ENCODE results near the gene GBP5.
A peak's percentile ranks its signal among the peaks of the same experiment; 100 is the strongest.
"Not testable (repeated sequence)": the region's sequence is repeated elsewhere in the genome, so short reads cannot be mapped to it uniquely, and the experiment has no call there.

GBP5 gene, protein sequence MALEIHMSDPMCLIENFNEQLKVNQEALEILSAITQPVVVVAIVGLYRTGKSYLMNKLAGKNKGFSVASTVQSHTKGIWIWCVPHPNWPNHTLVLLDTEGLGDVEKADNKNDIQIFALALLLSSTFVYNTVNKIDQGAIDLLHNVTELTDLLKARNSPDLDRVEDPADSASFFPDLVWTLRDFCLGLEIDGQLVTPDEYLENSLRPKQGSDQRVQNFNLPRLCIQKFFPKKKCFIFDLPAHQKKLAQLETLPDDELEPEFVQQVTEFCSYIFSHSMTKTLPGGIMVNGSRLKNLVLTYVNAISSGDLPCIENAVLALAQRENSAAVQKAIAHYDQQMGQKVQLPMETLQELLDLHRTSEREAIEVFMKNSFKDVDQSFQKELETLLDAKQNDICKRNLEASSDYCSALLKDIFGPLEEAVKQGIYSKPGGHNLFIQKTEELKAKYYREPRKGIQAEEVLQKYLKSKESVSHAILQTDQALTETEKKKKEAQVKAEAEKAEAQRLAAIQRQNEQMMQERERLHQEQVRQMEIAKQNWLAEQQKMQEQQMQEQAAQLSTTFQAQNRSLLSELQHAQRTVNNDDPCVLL

DNA sequence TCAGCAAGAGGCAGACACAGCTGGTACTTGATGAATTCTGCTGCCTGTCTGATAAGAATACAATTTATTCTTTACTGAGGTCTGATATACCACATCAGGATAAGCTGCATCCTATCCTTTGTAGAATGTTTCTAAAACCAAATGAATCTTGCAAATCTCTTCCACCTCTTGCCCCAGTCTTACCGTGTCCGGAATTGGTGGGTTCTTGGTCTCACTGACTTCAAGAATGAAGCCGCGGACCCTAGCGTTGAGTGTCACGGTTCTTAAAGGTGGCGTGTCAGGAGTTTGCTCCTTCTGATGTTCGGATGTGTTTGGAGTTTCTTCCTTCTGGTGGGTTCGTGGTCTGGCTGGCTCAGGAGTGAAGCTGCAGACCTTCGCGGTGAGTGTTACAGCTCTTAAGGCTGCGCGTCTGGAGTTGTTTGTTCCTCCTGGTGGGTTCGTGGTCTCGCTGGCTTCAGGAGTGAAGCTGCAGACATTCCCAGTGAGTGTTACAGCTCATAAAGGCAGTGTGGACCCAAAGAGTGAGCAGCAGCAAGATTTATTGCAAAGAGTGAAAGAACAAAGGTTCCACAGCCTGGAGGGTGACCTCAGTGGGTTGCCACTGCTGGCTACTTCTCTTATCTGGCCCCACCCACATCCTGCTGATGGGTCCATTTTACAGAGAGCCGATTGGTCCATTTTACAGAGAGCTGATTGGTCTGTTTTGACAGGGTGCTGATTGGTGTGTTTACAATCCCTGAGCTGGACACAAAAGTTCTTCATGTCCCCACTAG is at the start of gene GBP5:
Gene GBP5 (minus strand): TSS at position 592 of the 773 bp plus-strand sequence. CDS start 3,305 bp downstream, outside the sequence.
- in situ Hi-C loops (cut with HindIII; ENCODE audit: low pct_ligation_motif_present, low pct_unique_long_range_greater_than_20kb, low sequenced_read_pairs); DNase-seq: not testable (repeated sequence)

DNA sequence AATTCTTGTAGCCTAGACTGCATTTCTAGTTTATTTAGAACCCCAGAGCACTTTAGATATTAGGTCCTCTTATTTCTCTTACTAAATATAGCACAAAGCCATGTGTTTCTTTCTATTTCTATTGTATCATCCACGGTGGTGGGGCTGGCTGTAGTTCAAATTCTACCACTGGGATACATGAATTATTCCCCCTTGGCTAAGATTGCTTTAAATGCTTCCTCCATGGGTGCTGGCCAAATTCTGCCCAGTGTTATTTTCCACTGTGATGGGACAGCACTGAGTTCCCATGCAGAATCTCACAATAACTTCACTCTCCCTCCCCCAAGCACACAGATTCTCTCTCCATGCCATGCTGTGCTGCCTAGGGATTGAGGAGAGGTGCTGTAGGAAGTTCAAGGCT is 49.7 kb upstream of the GBP5 start:
- in situ Hi-C loops (cut with HindIII; ENCODE audit: low pct_ligation_motif_present, low pct_unique_long_range_greater_than_20kb, low sequenced_read_pairs), result no loop called here
- DNase-seq, result no peak

DNA sequence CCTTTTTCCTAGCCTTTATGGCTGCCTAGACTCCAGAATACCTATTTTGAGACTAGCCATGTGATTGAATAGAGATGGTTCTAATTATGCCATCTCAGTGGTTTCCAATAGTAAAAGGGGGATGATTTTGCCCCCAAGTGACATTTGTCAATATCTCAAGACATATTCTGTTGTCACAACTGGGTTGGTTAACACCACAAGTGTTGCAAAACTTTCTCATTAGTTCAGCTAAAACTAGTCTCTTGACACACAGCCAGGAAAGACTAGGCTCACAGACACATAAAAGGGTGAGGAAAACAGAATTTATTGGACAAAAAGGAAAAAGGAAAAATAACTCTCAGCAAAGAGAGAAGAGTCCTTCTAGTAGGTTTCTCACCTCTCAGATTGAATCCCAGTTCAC is 39.9 kb upstream of the GBP5 start:
- in situ Hi-C loops (cut with HindIII; ENCODE audit: low pct_ligation_motif_present, low pct_unique_long_range_greater_than_20kb, low sequenced_read_pairs), result no loop called here
- DNase-seq, result no peak

DNA sequence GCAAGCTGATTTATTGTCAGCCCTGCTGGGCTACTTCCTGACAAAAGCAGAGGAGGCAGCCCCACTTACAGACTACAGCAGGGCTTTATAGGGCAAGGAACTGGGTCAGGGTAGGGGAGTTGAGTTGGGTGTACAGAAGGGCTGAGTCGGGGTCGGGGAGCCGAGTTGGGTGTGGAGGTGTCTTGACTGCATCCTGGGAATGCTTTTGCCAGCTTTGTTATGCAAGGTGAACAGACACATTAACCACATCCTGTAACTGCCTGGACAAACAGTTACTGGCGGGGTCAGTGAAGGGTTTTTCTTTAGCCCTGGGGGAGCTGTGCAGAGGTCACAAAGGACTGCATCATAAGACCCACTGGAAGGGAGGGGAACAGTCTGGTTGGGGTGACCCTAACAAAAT is 39.1 kb upstream of the GBP5 start:
- in situ Hi-C loops (cut with HindIII; ENCODE audit: low pct_ligation_motif_present, low pct_unique_long_range_greater_than_20kb, low sequenced_read_pairs), result no loop called here
- no peak for DNase-seq

DNA sequence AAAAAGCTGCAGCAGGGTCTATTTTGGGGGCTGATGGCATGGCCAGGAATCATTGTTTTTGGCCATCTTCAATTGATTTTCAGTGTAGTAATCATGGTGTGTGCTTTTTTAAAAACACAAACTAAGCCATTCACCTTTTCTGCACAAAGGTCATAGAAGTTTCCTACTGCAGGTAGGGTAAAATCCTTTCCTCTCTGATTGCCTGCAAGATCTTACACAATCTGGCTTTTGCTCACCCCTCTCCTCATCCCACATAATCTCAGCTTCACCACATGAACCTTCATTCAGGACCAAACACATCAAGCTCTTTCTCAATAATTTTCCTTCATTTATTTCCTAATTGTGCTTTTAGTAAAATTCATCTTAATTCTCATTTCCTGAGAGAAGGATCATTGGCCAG is 38.3 kb upstream of the GBP5 start:
- no peak for DNase-seq
- in situ Hi-C loops (cut with HindIII; ENCODE audit: low pct_ligation_motif_present, low pct_unique_long_range_greater_than_20kb, low sequenced_read_pairs), result no loop called here

DNA sequence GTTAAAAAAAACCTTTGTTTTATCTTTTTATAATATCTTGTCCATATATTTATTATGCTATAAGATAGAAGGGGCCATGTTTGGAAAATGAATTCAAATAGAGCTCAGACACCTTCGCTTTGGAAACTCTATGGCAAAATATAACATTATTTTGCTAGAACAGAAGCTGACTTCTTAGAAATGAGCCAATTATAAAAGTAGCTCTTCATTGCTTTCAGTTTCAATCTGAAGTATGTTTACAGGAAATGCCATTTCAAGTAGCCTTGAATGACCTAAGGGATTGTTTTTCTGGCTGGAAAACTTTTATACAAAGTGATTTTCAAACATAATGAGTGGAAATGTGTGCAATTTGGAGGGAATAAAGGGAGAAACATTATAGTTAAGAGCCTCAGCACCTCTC is 37.8 kb upstream of the GBP5 start:
- in situ Hi-C loops (cut with HindIII; ENCODE audit: low pct_ligation_motif_present, low pct_unique_long_range_greater_than_20kb, low sequenced_read_pairs), result no loop called here

DNA sequence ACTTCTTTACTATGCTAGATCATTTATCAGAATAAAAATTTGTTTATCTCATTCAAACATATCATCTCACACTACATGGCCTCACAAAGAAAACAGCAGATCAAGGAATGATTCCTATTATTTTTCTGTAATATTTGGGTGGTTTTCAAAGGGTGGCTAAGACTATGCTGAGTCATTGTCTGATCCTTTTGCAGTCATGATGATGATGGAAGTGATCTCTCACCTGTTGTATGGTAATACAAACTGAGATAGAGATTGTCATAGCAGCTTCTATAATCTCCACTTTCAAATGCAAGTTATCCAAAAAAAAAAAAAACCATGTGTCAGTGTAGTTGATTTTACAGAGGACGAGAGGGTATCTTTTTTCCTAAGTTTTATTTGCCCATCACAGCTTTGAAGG is 37.2 kb upstream of the GBP5 start:
- in situ Hi-C loops (cut with HindIII; ENCODE audit: low pct_ligation_motif_present, low pct_unique_long_range_greater_than_20kb, low sequenced_read_pairs), result no loop called here

More for the DNA sequence above, 37.8 kb upstream of the GBP5 start:
- DNase-seq, result peak; percentile 10

DNA sequence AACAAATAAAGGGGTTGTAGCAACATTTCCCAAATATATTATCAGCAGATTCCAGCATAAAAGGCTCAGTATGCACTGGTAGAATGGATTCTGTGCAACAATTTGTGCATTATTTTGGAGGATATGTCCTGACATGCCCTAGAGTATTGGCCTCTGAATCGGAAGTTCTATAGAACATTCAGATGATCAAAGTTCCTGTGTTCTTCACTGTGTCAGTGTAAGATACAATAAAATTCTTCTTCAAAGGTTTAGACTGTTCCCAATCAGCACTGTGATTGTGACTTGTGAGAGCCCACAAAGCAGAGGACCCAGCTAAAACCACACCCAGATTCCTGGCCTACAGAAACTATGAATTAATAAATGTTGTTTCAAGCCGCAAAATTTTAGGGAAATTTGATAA is 33.6 kb upstream of the GBP5 start:
- in situ Hi-C loops (cut with HindIII; ENCODE audit: low pct_ligation_motif_present, low pct_unique_long_range_greater_than_20kb, low sequenced_read_pairs), result no loop called here
- DNase-seq, result no peak

More for the DNA sequence above, 37.2 kb upstream of the GBP5 start:
- DNase-seq, result no peak

DNA sequence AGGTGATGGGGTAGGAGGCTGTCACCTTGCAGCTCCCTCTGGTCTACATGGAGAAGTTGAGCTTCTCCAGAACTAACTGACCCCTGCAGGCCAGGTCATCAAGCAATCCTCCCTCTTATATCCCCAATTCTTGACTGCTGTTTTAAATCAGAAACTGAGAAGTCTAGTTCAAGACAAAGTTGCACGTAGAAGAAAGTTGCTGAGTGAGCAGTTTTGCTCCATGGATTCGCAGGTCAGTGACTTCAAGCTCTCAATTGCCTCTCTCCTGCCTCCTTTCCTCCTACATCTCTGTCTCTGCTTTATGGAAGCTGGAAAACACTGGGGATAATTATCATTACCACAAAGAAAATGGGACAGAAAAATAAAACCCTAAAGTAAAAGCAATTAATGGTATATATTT is 32.8 kb upstream of the GBP5 start:
- DNase-seq, result no peak
- in situ Hi-C loops (cut with HindIII; ENCODE audit: low pct_ligation_motif_present, low pct_unique_long_range_greater_than_20kb, low sequenced_read_pairs), result no loop called here

DNA sequence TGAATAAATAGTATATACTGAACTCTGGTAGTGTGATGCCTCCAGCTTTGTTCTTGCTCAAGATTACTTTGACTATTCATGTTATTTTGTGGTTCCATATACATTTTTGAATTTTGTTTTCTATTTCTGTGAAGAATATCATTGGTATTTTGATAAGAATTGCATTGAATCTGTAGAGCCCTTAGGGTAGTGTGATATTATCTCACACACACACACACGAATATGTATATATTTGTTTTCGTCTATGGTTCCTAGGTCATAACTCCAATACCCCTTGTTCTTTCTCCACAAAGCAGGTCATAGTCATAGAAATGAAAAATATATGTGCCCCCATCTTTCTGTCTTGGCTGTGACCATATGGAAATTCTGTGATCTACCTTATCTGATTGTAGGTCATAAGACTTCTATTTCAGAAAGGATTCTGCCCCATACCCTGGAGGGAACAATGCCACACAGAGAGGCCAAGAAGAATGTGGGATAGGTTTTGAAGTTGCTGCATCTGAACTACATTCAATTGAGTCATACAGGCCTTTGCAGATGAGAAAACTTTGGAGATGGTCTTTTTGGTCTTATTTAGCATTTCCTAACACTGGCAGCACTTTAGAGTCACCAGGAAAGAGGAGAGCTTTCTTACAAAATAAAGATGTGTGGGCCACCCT is 32.0 kb upstream of the GBP5 start:
- in situ Hi-C loops (cut with HindIII; ENCODE audit: low pct_ligation_motif_present, low pct_unique_long_range_greater_than_20kb, low sequenced_read_pairs), result no loop called here
- DNase-seq, result no peak

DNA sequence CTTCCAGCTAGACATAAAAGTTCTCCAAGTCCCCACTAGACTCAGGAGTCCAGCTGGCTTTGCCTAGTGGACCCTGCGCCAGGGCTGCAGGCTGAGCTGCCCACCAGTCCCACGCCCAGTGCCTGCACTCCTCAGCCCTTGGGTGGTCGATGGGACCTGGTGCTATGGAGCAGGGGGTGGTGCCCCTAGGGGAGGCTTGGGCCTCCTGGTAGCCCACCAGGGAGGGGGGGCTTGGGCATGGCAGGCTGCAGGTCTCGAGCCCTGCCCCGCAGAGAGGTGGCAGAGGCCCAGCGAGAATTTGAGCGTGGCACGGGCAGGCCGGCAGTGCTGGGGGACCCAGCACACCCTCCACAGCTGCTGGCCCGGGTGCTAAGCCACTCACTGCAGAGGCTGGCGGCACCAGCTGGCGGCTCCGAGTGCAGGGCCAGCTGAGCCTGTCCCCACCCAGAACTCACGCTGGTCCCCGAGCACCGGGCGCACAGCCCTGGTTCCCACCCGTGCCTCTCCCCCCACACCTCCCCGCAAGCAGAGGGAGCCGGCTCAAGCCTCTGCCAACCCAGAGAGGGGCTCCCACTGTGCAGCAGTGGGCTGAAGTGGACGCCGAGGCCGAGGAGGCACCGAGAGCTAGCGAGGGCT is 30.2 kb upstream of the GBP5 start:
- DNase-seq, result no peak

DNA sequence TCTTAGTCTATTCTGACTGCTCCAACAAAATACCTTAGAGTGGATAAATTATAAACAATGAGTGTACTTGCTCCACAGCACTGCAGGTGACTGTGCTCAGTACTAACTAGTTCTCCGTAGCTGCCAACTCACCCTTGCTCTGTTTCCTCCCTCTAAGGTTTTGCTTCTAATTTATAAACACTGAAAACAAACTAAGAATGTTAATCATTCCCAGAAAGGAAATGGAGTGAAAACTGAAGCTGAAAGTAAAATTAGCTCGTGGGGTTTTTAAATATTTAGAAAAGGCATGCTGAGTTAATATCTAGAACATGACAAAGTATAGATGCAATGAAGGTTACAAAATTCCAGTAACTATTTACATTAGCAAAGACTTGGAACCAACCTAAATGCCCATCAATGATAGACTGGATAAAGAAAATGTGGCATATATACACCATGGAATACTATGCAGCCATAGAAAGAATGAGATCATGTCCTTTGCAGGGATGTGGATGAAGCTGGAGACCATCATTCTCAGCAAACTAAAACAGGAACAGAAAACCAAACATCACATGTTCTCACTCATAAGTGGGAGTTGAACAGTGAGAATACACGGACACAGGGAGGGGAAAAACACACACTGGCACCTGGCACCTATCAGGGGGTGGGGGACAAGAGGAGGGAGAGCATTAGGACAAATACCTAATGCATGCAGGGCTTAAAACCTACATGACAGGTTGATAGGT is 27.2 kb upstream of the GBP5 start:
- DNase-seq; in situ Hi-C loops (cut with HindIII; ENCODE audit: low pct_ligation_motif_present, low pct_unique_long_range_greater_than_20kb, low sequenced_read_pairs): not testable (repeated sequence)

More for the DNA sequence above, 30.2 kb upstream of the GBP5 start:
- in situ Hi-C loops (cut with HindIII; ENCODE audit: low pct_ligation_motif_present, low pct_unique_long_range_greater_than_20kb, low sequenced_read_pairs), result no loop called here

DNA sequence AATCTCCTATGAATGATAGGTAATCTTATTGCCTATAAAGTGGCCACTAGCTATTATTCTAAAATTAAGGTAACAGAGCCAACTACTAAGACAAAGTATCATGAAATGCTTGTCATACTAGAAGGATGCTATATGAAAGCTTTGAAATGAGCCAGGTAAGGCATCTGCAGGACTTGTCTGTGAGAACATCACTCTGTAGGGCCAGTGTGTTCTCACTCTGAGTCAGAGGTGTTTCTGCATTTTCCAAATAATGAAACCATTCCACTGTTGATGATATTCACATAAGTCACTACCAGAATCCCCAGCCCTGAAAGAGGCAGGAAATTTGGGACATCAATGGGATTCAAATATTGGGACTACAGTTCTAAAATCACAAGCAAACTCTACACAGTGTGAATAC is 25.8 kb upstream of the GBP5 start:
- in situ Hi-C loops (cut with HindIII; ENCODE audit: low pct_ligation_motif_present, low pct_unique_long_range_greater_than_20kb, low sequenced_read_pairs), result no loop called here
- DNase-seq, result no peak

DNA sequence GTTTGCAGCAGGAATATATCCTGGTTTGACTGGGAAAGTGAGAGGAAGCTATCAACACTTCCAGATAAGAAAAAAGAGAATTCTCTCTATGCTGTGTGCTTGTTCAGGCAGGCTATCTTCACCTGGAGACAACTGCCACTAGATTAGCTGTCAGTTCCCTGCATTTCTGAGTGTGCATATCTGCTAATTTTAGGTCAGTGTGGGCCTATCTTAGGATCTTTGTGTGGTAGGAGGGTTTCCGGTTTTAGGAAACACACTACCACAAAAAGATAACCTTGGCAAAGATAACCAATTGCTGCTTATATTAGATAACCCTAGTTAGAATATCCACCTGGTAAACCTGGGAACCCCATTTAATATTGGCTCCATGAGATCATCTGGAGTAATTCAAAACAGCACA is 22.5 kb upstream of the GBP5 start:
- DNase-seq, result no peak
- in situ Hi-C loops (cut with HindIII; ENCODE audit: low pct_ligation_motif_present, low pct_unique_long_range_greater_than_20kb, low sequenced_read_pairs), result no loop called here

DNA sequence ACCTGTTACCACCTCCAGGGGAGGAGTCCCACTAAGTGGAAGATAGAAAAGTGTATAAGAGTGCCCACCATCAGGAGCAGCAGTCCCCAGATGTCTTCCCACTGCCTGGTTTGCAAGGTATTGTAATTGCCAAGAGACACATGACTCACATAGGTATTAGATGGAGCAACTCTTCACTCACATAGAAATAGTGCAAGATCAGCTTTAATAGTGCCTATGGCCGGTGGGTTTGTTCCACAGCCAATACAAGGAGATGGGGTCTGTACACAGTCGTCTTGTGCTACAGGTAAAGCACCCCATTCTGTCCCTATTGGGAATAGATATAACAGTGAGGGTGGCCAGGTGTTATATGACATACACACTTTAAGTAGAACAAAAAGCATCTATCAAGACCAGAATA is 18.6 kb upstream of the GBP5 start:
- DNase-seq, result no peak
- in situ Hi-C loops (cut with HindIII; ENCODE audit: low pct_ligation_motif_present, low pct_unique_long_range_greater_than_20kb, low sequenced_read_pairs), result no loop called here

DNA sequence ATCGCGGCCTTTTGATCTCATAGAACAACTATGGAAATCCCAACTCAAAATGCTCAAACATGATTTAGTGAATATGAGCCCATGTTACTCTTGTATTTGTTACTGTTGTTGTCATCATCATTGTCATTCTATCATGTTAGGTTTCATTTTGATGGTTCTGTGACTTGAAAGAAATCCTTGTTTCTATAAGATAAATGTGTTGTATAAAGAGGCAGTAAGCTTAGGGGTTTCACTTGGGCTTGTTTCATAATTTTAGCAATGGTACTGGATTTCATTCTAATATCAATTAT is 15.3 kb upstream of the GBP5 start:
- in situ Hi-C loops (cut with HindIII; ENCODE audit: low pct_ligation_motif_present, low pct_unique_long_range_greater_than_20kb, low sequenced_read_pairs), result no loop called here
- DNase-seq, result no peak

DNA sequence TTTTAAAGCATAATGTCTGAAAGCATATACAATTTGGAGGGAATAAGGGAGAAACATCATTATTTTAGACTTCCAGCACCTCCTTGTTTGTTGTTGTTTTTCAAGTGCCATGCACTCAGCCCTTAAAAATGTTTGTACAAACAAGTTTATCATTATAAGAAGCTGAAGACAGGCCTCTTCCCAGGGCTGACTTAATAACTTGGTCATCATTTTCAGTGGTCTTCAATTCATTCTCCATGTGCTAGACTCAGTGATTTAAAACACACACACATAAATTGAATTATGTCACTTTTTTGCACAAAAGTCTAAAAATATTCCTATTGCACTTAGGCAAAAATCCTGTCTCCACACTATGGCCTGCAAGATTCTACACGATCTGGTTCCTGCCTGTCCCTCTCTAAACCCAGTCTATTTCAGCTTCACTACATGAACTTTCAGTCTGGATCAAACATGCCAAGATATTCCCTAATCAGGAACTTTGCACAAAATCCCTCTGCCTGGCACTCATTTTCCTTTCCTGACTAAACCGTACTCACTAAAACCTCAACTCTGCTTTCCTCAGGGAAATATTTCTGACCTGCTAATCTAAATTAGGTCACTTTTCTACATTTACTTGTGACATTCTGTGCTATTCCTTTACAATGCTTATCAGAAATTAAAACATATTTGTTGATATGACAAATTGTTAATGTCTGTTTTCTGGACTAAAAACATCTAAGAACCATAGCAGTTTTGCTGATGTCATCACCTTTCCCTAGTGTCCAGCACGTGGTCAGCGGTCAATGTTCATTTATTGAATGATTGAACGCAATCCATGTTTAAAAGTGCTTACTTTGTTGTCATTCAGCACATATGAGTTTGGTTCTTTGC is 14.8 kb upstream of the GBP5 start:
- no peak for DNase-seq
- in situ Hi-C loops (cut with HindIII; ENCODE audit: low pct_ligation_motif_present, low pct_unique_long_range_greater_than_20kb, low sequenced_read_pairs), result no loop called here
